Activated T-helper 1 cell treated with anti-CD3 and anti-CD28 coated beads, Interleukin-12 subunit alpha, Interleukin-12 subunit beta, Interleukin-2, Interleukin-4 antibody, amounts not matched to agents 30 ng/mL and 10 ng/mL and 1 ng/mL, durations not matched to agents 14 hours and 24 hours and 36 hours (primary cell): Measurements from ENCODE around the gene CFAP97D1. TPM values are rescaled to one million over a fixed set of nuclear protein-coding genes. Genes with fewer than 3 reads are reported as not detected.

Experiments used
- DNase-seq: peaks from one replicate; pipeline ENCODE4 v3.0.0; 2021; ENCODE audit warnings: low spot score
- H3K27ac Mint-ChIP-seq: one replicate; pipeline ENCODE4 v1.8.0; 2021; ENCODE audit warnings: mild to moderate bottlenecking, mixed read lengths
- H3K27me3 Mint-ChIP-seq: one replicate; pipeline ENCODE4 v1.8.0; 2022; ENCODE audit warnings: mild to moderate bottlenecking, moderate library complexity, mixed read lengths; ENCODE audit not compliant: insufficient read depth
- H3K36me3 Mint-ChIP-seq: one replicate; pipeline ENCODE4 v1.8.0; 2021; ENCODE audit warnings: low read depth, mixed read lengths
- H3K4me1 Mint-ChIP-seq: one replicate; pipeline ENCODE4 v1.8.0; 2021; ENCODE audit warnings: low read depth, mixed read lengths
- H3K4me3 Mint-ChIP-seq: one replicate; pipeline ENCODE4 v1.8.0; 2021; ENCODE audit warnings: mild to moderate bottlenecking, moderate library complexity, mixed read lengths
- H3K9me3 Mint-ChIP-seq: one replicate; pipeline ENCODE4 v1.8.0; 2021; ENCODE audit warnings: mixed read lengths
- intact Hi-C: fragments of 100-400 bp; cut with micrococcal nuclease; formaldehyde crosslinking; loops from one replicate; pipeline ENCODE4 v1.15.1; 2024
- total RNA-seq: library from RNA; stranded (reverse); gene quantifications from 2 replicates; pipeline ENCODE4 v1.2.3, GENCODE V29; 2022

Gene CFAP97D1
- total RNA-seq, 1 donor from 2014 or later = not detected

- H3K36me3 Mint-ChIP-seq = no peaks in the 10 kb centered on the region
- H3K27ac Mint-ChIP-seq = no peak overlapping the region
- peaks cover 17% of the 10 kb centered on the region for H3K27me3 Mint-ChIP-seq
- H3K9me3 Mint-ChIP-seq = no peaks in the 10 kb centered on the region
- intact Hi-C loops = no loop called here
- DNase-seq = no peak
- H3K4me3 Mint-ChIP-seq = no peak overlapping the region
- H3K4me1 Mint-ChIP-seq = no peaks in the 10 kb centered on the region
These were observed 32.4 kb downstream of the CFAP97D1 start for GRCh38 chr17:43812396-43813265.

- Mint-ChIP-seq H3K36me3 (no peaks in the 10 kb centered on the region), H3K4me1 (no peaks in the 10 kb centered on the region), H3K9me3 (no peaks in the 10 kb centered on the region), H3K4me3 (no peak overlapping the region), H3K27me3 (peaks cover 17% of the 10 kb centered on the region), H3K27ac (no peak overlapping the region)
- DNase-seq = no peak
- intact Hi-C loops = no loop called here
These were observed 33.2 kb downstream of the CFAP97D1 start for GRCh38 chr17:43813386-43813785.

GRCh38 chr17:43814026-43814425, 33.8 kb downstream of the CFAP97D1 start:
- no peaks in the 10 kb centered on the region for H3K36me3 Mint-ChIP-seq
- no peaks in the 10 kb centered on the region for H3K4me1 Mint-ChIP-seq
- no peaks in the 10 kb centered on the region for H3K9me3 Mint-ChIP-seq
- intact Hi-C loops = no loop called here
- H3K27ac Mint-ChIP-seq = no peak overlapping the region
- peaks cover 17% of the 10 kb centered on the region for H3K27me3 Mint-ChIP-seq
- no peak overlapping the region for H3K4me3 Mint-ChIP-seq
- no peak for DNase-seq

- H3K27me3 Mint-ChIP-seq = peaks cover 17% of the 10 kb centered on the region
- H3K4me3 Mint-ChIP-seq = no peak overlapping the region
- no peak for DNase-seq
- no peaks in the 10 kb centered on the region for H3K9me3 Mint-ChIP-seq
- no peak overlapping the region for H3K27ac Mint-ChIP-seq
- intact Hi-C loops = no loop called here
- H3K36me3 Mint-ChIP-seq = no peaks in the 10 kb centered on the region
- H3K4me1 Mint-ChIP-seq = no peaks in the 10 kb centered on the region
These were observed 34.5 kb downstream of the CFAP97D1 start for GRCh38 chr17:43814714-43815113.

GRCh38 chr17:43816336-43817320, 36.4 kb downstream of the CFAP97D1 start:
- Mint-ChIP-seq H3K4me1 (no peaks in the 10 kb centered on the region), H3K9me3 (no peaks in the 10 kb centered on the region), H3K27me3 (peaks cover 11% of the 10 kb centered on the region), H3K4me3 (no peak overlapping the region), H3K27ac (no peak overlapping the region), H3K36me3 (no peaks in the 10 kb centered on the region)
- DNase-seq = no peak
- intact Hi-C loops = no loop called here

GRCh38 chr17:43817826-43818225, 37.6 kb downstream of the CFAP97D1 start:
- Mint-ChIP-seq H3K27me3 (peaks cover 9% of the 10 kb centered on the region), H3K36me3 (no peaks in the 10 kb centered on the region), H3K9me3 (no peaks in the 10 kb centered on the region), H3K4me3 (no peak overlapping the region), H3K27ac (no peak overlapping the region), H3K4me1 (no peaks in the 10 kb centered on the region)
- intact Hi-C loops = no loop called here
- no peak for DNase-seq

GRCh38 chr17:43818966-43819365, 38.7 kb downstream of the CFAP97D1 start:
- Mint-ChIP-seq H3K36me3 (no peaks in the 10 kb centered on the region), H3K27me3 (peaks cover 9% of the 10 kb centered on the region), H3K4me1 (no peaks in the 10 kb centered on the region), H3K9me3 (no peaks in the 10 kb centered on the region), H3K4me3 (no peak overlapping the region), H3K27ac (no peak overlapping the region)
- no peak for DNase-seq
- intact Hi-C loops = no loop called here

- intact Hi-C loops = no loop called here
These were observed 40.5 kb downstream of the CFAP97D1 start for GRCh38 chr17:43820759-43821158.

GRCh38 chr17:43822570-43823190, 42.4 kb downstream of the CFAP97D1 start:
- no peak for DNase-seq
- H3K27me3 Mint-ChIP-seq = peaks cover 5% of the 10 kb centered on the region
- no peaks in the 10 kb centered on the region for H3K36me3 Mint-ChIP-seq
- H3K27ac Mint-ChIP-seq = no peak overlapping the region
- intact Hi-C loops = no loop called here
- H3K4me1 Mint-ChIP-seq = no peaks in the 10 kb centered on the region
- no peaks in the 10 kb centered on the region for H3K9me3 Mint-ChIP-seq
- H3K4me3 Mint-ChIP-seq = no peak overlapping the region

More at GRCh38 chr17:43820759-43821158, 40.5 kb downstream of the CFAP97D1 start:
- DNase-seq = no peak
- H3K4me1 Mint-ChIP-seq = no peaks in the 10 kb centered on the region
- no peaks in the 10 kb centered on the region for H3K9me3 Mint-ChIP-seq
- no peak overlapping the region for H3K27ac Mint-ChIP-seq
- H3K27me3 Mint-ChIP-seq = peaks cover 3% of the 10 kb centered on the region
- no peak overlapping the region for H3K4me3 Mint-ChIP-seq
- H3K36me3 Mint-ChIP-seq = no peaks in the 10 kb centered on the region

- Mint-ChIP-seq H3K4me1 (no peaks in the 10 kb centered on the region), H3K27ac (no peak overlapping the region), H3K27me3 (peaks cover 13% of the 10 kb centered on the region), H3K9me3 (no peaks in the 10 kb centered on the region), H3K4me3 (no peak overlapping the region), H3K36me3 (no peaks in the 10 kb centered on the region)
- no peak for DNase-seq
- intact Hi-C loops = no loop called here
These were observed 43.3 kb downstream of the CFAP97D1 start for GRCh38 chr17:43823350-43824084.

GRCh38 chr17:43825567-43825966, 45.3 kb downstream of the CFAP97D1 start:
- Mint-ChIP-seq H3K9me3 (no peaks in the 10 kb centered on the region), H3K4me3 (no peak overlapping the region), H3K4me1 (peaks cover 3% of the 10 kb centered on the region), H3K27ac (no peak overlapping the region), H3K36me3 (no peaks in the 10 kb centered on the region), H3K27me3 (peaks cover 21% of the 10 kb centered on the region)
- no peak for DNase-seq
- intact Hi-C loops = no loop called here

GRCh38 chr17:43826206-43826605, 46.0 kb downstream of the CFAP97D1 start:
- Mint-ChIP-seq H3K36me3 (no peaks in the 10 kb centered on the region), H3K9me3 (no peaks in the 10 kb centered on the region), H3K27ac (no peak overlapping the region), H3K27me3 (peaks cover 27% of the 10 kb centered on the region), H3K4me1 (peaks cover 9% of the 10 kb centered on the region), H3K4me3 (no peak overlapping the region)
- intact Hi-C loops = no loop called here
- no peak for DNase-seq
